HepG2 (cell line): ENCODE measurements around the gene RNASE1.

Source experiments
- SALL2 ChIP-seq: sonication (generic); formaldehyde crosslinking; IDR thresholded peaks from 2 replicates; pipeline ENCODE4 v1.8.1; 2023; ENCODE audit warnings: mild to moderate bottlenecking, missing genetic modification reagents, inconsistent platforms
- ZNF24 ChIP-seq: fragments of 450-650 bp; IDR thresholded peaks from 2 replicates; pipeline ENCODE4 v1.6.1; 2017; ENCODE audit warnings: antibody characterized with exemption, mild to moderate bottlenecking
- ZNF501 ChIP-seq: sonication (generic); formaldehyde crosslinking; IDR thresholded peaks from 2 replicates; pipeline ENCODE4 v1.5.1; 2020; ENCODE audit warnings: mild to moderate bottlenecking, moderate library complexity, missing genetic modification reagents

- no peak for TF ChIP-seq ZNF501 (CRISPR knock-in tag)
- no peak for TF ChIP-seq ZNF24
- TF ChIP-seq SALL2 (CRISPR knock-in tag) = no peak
Observed at GRCh38 chr14:20794644-20795369, 7.8 kb downstream of the RNASE1 start.
